ENCODE measurements around the gene TMEM127. TPM values are rescaled to one million over a fixed set of nuclear protein-coding genes. Genes with fewer than 3 reads are reported as not detected.

The TMEM127 gene, protein sequence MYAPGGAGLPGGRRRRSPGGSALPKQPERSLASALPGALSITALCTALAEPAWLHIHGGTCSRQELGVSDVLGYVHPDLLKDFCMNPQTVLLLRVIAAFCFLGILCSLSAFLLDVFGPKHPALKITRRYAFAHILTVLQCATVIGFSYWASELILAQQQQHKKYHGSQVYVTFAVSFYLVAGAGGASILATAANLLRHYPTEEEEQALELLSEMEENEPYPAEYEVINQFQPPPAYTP
- 27.7 and 34.8 TPM in 2 replicates for total RNA-seq

DNA sequence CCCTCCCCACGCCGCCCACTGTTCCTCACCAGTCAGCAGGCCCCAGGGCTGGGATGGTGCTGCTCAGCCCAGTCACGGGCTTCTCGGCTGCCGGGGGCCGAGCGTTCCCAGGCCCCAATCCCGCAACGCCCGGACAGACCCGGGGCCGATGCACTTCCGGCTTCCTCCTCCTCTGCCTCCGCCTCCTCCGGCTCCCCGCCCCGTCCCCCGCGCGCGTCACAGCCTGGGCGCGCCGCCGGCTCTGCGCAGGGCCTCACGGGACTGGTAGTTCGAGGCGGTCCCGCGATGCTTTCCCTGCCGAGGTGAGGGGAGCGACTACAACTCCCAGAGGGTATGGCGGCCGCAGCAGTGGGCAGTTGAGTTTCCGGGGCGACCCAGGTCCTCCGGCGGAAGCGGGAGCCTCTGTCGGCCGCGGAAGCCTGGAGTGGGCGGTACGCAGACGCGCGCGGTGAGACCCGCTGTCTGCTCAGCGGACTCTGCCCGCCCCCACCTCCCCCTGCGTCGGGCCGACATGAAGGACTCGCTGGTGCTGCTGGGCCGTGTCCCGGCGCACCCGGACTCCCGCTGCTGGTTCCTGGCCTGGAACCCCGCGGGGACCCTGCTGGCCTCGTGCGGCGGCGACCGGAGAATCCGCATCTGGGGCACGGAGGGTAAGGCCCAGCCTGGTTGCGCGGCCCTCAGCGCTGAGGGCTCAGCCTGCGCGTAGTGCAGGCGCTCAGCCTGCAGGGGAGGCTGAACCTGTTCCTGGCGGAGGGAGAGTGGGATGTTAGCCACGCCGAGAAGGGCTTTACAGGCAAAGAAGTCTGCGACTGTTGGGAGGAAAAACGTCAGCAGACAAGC, at the start of gene TMEM127, which contains the start of gene CIAO1:
TSS of gene TMEM127 (minus strand) at position 158 of the 840 bp plus-strand sequence. CDS start 616 bp downstream, outside the sequence.
TSS of gene CIAO1 (plus strand) at position 386 of the 840 bp plus-strand sequence. CDS start at position 512, 126 bp downstream.

DNA sequence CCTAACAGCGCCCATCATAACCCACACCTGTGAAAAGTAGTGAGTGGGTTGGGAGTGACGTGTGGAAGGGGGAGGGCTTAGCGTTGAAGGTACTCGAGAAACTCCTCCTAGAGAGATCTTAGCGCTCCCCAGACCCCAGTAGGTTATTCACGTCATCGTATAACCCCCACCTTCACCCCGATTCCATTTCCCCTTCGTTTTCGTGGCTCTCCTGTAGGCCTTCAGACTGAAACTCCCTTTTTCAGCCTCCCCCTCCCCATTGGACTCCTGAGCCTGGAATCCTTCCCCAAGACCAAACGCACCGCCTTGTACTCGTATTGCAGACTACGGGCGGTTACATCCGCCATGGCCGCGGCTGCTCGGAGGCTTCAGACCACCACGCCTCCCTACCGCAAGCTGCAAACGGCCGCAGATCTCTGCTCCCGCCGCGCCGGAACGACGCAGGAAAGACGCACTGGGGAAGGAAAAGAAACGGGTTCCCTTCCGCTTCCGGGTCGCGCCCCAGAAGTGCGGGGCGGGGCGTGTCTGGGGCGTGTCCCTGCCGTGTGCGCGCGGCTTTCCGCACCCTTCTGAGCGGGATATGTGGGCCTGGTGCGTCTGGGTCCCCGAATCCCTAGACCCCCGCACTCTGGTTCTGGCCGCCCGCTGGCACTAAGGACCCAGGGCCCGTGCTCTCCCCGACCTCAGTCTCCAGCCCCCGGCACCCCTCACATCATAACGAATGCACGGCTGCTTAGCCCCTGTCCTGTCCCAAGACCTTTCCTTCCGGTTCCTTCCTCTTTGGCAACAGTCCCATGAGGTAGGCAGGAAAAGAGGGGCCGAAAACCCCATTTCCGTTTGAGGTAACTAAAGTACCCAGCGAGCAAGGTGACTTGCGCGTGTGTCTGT, 39.5 kb upstream of the TMEM127 start, which contains the start of gene SNRNP200:
TSS of gene SNRNP200 (minus strand) at position 456 of the 888 bp plus-strand sequence. CDS start at position 347, 109 bp downstream.

DNA sequence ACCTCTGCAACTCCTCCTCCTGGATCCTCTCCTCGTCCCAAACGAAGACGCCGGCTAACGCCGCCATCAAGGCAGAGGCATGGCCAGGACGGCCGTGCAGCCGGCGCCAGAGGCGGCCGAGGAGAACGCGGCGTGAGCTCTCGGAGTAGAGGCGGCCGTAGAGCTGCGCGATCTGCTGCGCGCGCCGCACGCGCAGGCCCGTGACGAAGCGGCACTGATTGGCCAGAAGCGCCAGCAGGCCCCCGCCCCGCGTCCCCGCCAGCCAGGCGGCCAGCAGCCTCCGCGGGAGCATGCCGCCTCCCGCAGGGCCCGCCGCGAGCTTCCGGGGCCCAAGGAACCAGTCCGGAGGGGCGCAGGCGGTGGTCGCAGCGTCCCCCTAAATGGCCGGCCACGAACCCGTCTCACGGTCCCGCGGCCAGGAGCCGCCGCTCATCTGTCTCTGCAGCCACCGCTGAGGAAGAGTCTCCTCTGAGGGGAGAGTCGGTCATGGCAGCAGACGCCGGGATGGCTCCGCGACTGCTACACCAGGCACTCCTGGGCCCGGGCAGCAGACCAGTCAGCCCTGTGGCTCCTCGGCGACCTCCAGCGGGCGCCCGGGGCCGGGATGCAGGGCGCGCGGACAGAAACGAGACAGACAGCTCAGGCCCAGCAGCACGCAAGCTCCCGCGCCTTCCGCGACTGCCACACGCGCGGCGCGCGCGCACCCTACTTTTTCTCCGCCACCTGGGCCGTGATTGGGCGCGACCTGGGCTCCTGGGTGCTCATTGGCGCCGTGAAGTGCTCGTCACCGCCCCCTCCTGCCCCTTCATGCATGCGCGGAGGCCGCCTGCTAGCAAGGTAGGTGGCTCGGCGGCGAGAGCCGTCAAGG, 57.4 kb downstream of the TMEM127 start, which contains the start of gene STARD7:
TSS of gene STARD7 (minus strand) at position 685 of the 868 bp plus-strand sequence. CDS start at position 292, 393 bp downstream.

Other genes starting within 250 kb of the TMEM127 start
- 0.08 and 4.9 TPM in 2 replicates for gene GPAT2, start 231.1 kb downstream of the TMEM127 start, total RNA-seq
- not detected in 2 replicates for gene ADRA2B, start 149.4 kb downstream of the TMEM127 start, total RNA-seq
- under 0.01 and 0.24 TPM in 2 replicates for gene ASTL, start 127.5 kb downstream of the TMEM127 start, total RNA-seq
- 0.40 and 2.6 TPM in 2 replicates for gene DUSP2, start 120.6 kb downstream of the TMEM127 start, total RNA-seq
- gene STARD7, start 57.2 kb downstream of the TMEM127 start, total RNA-seq = 89.1 and 97.7 TPM in 2 replicates
- gene CIAO1, start 228 bp upstream of the TMEM127 start, total RNA-seq = 73.8 and 94.4 TPM in 2 replicates
- 64.7 and 71.4 TPM in 2 replicates for gene SNRNP200, start 39.5 kb upstream of the TMEM127 start, total RNA-seq
- 4.9 and 5.3 TPM in 2 replicates for gene ITPRIPL1, start 59.3 kb upstream of the TMEM127 start, total RNA-seq
- gene NCAPH, start 69.8 kb upstream of the TMEM127 start, total RNA-seq = 9.9 and 18.9 TPM in 2 replicates
- 0.13 TPM in 1 of 2 replicates, not detected in the other for gene NEURL3, start 239.4 kb upstream of the TMEM127 start, total RNA-seq

Measured in epithelial cell of alveolus of lung (primary cell).